Thymus (tissue), 11 donors: ENCODE measurements around the gene ITK. TPM values are rescaled to one million over a fixed set of nuclear protein-coding genes. Genes with fewer than 3 reads are reported as not detected.
A peak's percentile ranks its signal among the peaks of the same experiment; 100 is the strongest.
"Not testable (repeated sequence)": the region's sequence is repeated elsewhere in the genome, so short reads cannot be mapped to it uniquely, and the experiment has no call there.

Source experiments
- DNase-seq, 9 donors: peaks; one replicate each; pipeline ENCODE4 v3.0.0-alpha.2; 2013; ENCODE audit warnings: low spot score in 9 of 9, low read depth in 6 of 9, missing footprints in 1 of 9
- H3K27ac ChIP-seq, 2 donors: one replicate each; pipeline ENCODE4 v1.5.1; 2013; ENCODE audit warnings: control low read depth in 1 of 2, low read depth in 1 of 2, low read length in 1 of 2, mild to moderate bottlenecking in 1 of 2, moderate library complexity in 1 of 2
- H3K27me3 ChIP-seq, 2 donors: one replicate each; pipeline ENCODE4 v1.5.1; 2013; ENCODE audit warnings: low read length in 1 of 2; ENCODE audit not compliant: control insufficient read depth in 2 of 2, insufficient read depth in 1 of 2
- H3K36me3 ChIP-seq, 2 donors: one replicate each; pipeline ENCODE4 v1.5.1; 2013; ENCODE audit warnings: low read length in 1 of 2, mild to moderate bottlenecking in 1 of 2, moderate library complexity in 1 of 2; ENCODE audit not compliant: control insufficient read depth in 2 of 2, insufficient read depth in 2 of 2
- H3K4me1 ChIP-seq, 2 donors: one replicate each; pipeline ENCODE4 v1.5.1; 2013; ENCODE audit warnings: low read length in 2 of 2; ENCODE audit not compliant: control insufficient read depth in 2 of 2, insufficient read depth in 2 of 2
- H3K4me3 ChIP-seq, 2 donors: one replicate each; pipeline ENCODE4 v1.5.1; 2013; ENCODE audit warnings: low read length in 2 of 2, control low read depth in 1 of 2, mild to moderate bottlenecking in 1 of 2
- H3K9me3 ChIP-seq, 2 donors: one replicate each; pipeline ENCODE4 v1.5.1; 2013; ENCODE audit warnings: low read length in 1 of 2, mild to moderate bottlenecking in 1 of 2; ENCODE audit not compliant: control insufficient read depth in 2 of 2, insufficient read depth in 1 of 2
- WGBS: extraction: QIAGEN DNeasy Blood & Tissue Kit; methylation state at CpG from one replicate; pipeline ENCODE4 v1.1.7; 2013; 5-methylcytosine and 5-hydroxymethylcytosine counted together
- polyA plus RNA-seq: library from polyadenylated mRNA; stranded (reverse); fragments of 200-250 nt; gene quantifications from one replicate; pipeline ENCODE4 v1.2.3, GENCODE V29; 2013
- total RNA-seq: library from RNA; stranded (reverse); fragments of 120-200 nt; gene quantifications from one replicate; pipeline ENCODE4 v1.2.4, GENCODE V29; 2013
- donor health status: healthy.

The ITK gene
- total and polyA plus RNA-seq, 2 donors, result 87.7 to 92.8 TPM

DNA sequence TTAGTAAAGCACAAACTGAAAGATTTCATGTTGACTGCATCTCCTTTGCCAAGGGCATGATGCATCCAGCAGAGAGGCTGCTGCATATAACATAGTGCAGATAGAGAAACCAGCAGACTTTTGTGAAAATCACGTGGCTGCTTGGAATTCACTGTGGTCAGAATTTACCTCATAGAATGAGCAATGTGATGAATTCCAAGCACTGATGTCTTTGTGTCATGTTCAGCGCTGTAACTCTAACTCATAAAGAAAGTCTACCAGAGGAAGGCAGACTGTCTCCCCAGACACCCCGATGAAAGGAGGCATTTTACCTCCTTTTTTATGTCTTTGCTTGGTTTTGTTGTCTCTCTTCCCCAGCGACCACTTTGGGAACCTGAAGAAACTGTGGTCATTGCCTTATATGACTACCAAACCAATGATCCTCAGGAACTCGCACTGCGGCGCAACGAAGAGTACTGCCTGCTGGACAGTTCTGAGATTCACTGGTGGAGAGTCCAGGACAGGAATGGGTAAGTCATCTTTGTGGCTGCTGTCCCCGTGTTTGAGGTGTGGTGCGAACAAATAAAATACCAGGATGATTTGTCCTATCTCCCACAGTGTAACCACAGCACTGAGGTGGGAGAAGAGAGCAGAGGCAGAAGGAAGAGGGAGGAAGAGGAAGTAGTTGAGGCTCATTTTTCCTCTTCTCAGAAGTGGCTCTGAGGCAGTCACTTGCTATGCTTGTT, 42.0 kb downstream of the ITK start:
- Histone ChIP-seq H3K4me1 (peaks cover 4 to 21% of the 10 kb centered on the region in 2 donors), H3K4me3 (no peak overlapping the region), H3K27ac (peak overlapping the region in 1 of 2 donors; percentile 20), H3K27me3 (no peaks in the 10 kb centered on the region), H3K36me3 (peaks cover 65 to 94% of the 10 kb centered on the region in 2 donors), H3K9me3 (no peaks in the 10 kb centered on the region)
- WGBS, result 81% methylated on average over 10 of the region's 10 CpGs
- DNase-seq, result no peak

DNA sequence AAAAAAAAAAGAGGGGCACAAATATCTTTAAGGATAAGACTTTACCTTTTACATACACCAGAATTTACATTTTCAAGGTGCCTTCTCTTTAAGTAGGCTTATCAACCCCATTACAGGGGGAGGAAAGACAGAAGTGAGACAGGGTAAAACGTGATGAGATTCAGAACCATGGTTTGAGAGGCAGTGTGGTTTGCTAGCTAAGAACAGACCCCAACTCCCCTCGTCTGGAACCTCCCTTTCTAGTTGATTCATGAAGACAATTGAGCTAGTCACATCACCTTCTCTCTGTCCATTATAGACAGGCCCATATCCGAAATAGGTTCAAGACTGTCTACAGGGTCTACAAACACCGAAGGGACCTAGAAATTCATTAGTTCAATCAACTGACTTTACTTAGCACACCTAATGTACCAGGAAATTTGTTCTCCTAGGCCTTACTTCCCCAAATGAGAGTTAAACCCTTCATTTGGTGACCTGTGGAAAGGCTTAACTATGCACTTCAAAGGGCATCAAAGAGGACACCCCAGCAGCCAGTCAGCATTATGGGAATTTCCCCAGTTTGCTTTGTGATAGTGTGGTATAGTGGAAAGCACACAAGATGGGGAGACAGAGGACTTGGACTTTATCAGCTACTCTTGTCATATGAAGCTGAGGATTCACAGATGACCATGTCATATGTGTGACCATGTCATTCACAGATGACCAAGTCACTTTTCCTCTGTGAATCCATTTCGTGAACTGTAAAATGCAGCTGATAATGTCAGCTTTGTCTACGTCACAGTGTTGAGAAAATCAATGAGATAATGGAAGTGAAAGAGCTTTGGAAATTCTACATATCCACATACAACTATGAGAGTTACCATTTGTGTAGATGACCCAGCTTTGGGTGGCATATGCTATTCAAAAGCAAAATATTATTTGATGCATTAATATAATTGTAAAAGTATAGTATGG, 45.1 kb downstream of the ITK start:
- H3K4me3 ChIP-seq, result no peak overlapping the region
- no peaks in the 10 kb centered on the region for H3K9me3 ChIP-seq
- no peaks in the 10 kb centered on the region for H3K27me3 ChIP-seq
- H3K36me3 ChIP-seq, result peaks cover 46 to 90% of the 10 kb centered on the region in 2 donors
- DNase-seq, result no peak
- H3K27ac ChIP-seq, result no peak overlapping the region
- peaks cover 3 to 11% of the 10 kb centered on the region in 2 donors for H3K4me1 ChIP-seq
- WGBS, result 96% methylated on average over 6 of the region's 6 CpGs

- Histone ChIP-seq H3K4me3 (no peak overlapping the region), H3K27me3 (no peaks in the 10 kb centered on the region), H3K9me3 (no peaks in the 10 kb centered on the region), H3K36me3 (peaks cover 39 to 89% of the 10 kb centered on the region in 2 donors), H3K27ac (no peak overlapping the region), H3K4me1 (no peaks in the 10 kb centered on the region)
- no peak for DNase-seq
Measured at GRCh38 chr5:157230610-157231009, 50.0 kb downstream of the ITK start.

GRCh38 chr5:157232706-157233105, 52.1 kb downstream of the ITK start:
- no peaks in the 10 kb centered on the region for H3K9me3 ChIP-seq
- no peak overlapping the region for H3K4me3 ChIP-seq
- no peak for DNase-seq
- H3K36me3 ChIP-seq, result peaks cover 51 to 90% of the 10 kb centered on the region in 2 donors
- H3K27ac ChIP-seq, result no peak overlapping the region
- no peaks in the 10 kb centered on the region for H3K27me3 ChIP-seq
- 81% methylated on average over 6 of the region's 6 CpGs for WGBS
- H3K4me1 ChIP-seq, result no peaks in the 10 kb centered on the region

- Histone ChIP-seq H3K4me3 (no peak overlapping the region), H3K4me1 (no peaks in the 10 kb centered on the region), H3K27ac (no peak overlapping the region), H3K36me3 (peaks cover 59 to 92% of the 10 kb centered on the region in 2 donors), H3K9me3 (no peaks in the 10 kb centered on the region), H3K27me3 (no peaks in the 10 kb centered on the region)
- no peak for DNase-seq
- WGBS, result 72% methylated on average over 3 of the region's 3 CpGs
Measured at GRCh38 chr5:157233515-157233914, 52.9 kb downstream of the ITK start.

- DNase-seq, result no peak
- no peaks in the 10 kb centered on the region for H3K27me3 ChIP-seq
- WGBS, result over 99% methylated on average over 3 of the region's 3 CpGs
- no peaks in the 10 kb centered on the region for H3K4me1 ChIP-seq
- H3K4me3 ChIP-seq, result no peak overlapping the region
- no peaks in the 10 kb centered on the region for H3K9me3 ChIP-seq
- peaks cover 74 to 93% of the 10 kb centered on the region in 2 donors for H3K36me3 ChIP-seq
- H3K27ac ChIP-seq, result no peak overlapping the region
Measured at GRCh38 chr5:157236423-157236822, 55.8 kb downstream of the ITK start.

GRCh38 chr5:157241483-157241882, 60.8 kb downstream of the ITK start:
- Histone ChIP-seq H3K27ac (no peak overlapping the region), H3K4me3 (no peak overlapping the region), H3K27me3 (no peaks in the 10 kb centered on the region), H3K36me3 (peaks cover 85 to 97% of the 10 kb centered on the region in 2 donors), H3K9me3 (no peaks in the 10 kb centered on the region), H3K4me1 (no peaks in the 10 kb centered on the region)
- DNase-seq, result no peak
- WGBS, result 93% methylated on average over 4 of the region's 4 CpGs

DNA sequence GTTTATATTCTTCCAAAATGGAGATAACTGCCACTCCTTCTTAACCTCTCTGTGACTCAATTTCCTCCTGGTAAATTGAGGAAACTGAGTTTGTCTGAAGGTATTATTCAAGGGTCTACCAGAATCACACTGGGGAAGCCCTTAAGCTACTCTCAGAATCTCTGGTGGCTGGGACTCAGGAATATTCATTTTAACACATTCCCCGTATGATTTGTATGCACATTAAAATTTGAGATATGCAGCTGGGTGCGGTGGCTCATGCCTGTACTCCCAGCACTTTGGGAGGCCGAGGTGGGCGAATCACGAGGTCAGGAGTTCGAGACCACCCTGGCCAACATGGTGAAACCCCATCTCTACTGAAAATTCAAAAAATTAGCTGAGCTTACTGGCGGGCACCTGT, 64.1 kb downstream of the ITK start:
- Histone ChIP-seq H3K4me1 (peaks cover 5 to 10% of the 10 kb centered on the region in 2 donors), H3K36me3 (peaks cover 76 to 96% of the 10 kb centered on the region in 2 donors)
- DNase-seq, H3K27ac ChIP-seq, H3K9me3 ChIP-seq, H3K4me3 ChIP-seq, H3K27me3 ChIP-seq: not testable (repeated sequence)
- 76% methylated on average over 7 of the region's 7 CpGs for WGBS

- Histone ChIP-seq H3K27me3 (no peaks in the 10 kb centered on the region), H3K27ac (no peak overlapping the region), H3K4me1 (peaks cover 5 to 10% of the 10 kb centered on the region in 2 donors), H3K9me3 (no peaks in the 10 kb centered on the region), H3K4me3 (no peak overlapping the region), H3K36me3 (peaks cover 74 to 96% of the 10 kb centered on the region in 2 donors)
- 96% methylated on average over 4 of the region's 4 CpGs for WGBS
- DNase-seq, result no peak
Measured at GRCh38 chr5:157245476-157245875, 64.8 kb downstream of the ITK start.
